GM18502 (cell line): ENCODE measurements around the gene TAC3.
"Not testable (repeated sequence)": the region's sequence is repeated elsewhere in the genome, so short reads cannot be mapped to it uniquely, and the experiment has no call there.

Source experiments
- ATAC-seq: cut with Tn5 transposase; IDR thresholded peaks from one replicate; pipeline ENCODE4 v1.9.1; 2021; ENCODE audit warnings: mild to moderate bottlenecking; ENCODE audit not compliant: unreplicated experiment, poor library complexity

The TAC3 gene

GRCh38 chr12:57039016-57039798 lies 22.9 kb upstream of the TAC3 start:
- ATAC-seq = no peak

- no peak for ATAC-seq
Observed at GRCh38 chr12:57037264-57037663, 20.9 kb upstream of the TAC3 start.

- ATAC-seq = no peak
Observed at GRCh38 chr12:57033431-57033830, 17.1 kb upstream of the TAC3 start.

GRCh38 chr12:57031789-57032188 lies 15.5 kb upstream of the TAC3 start:
- ATAC-seq = no peak

GRCh38 chr12:57031138-57031725 lies 14.9 kb upstream of the TAC3 start:
- no peak for ATAC-seq

GRCh38 chr12:57029457-57029856 lies 13.1 kb upstream of the TAC3 start:
- no peak for ATAC-seq

- no peak for ATAC-seq
Observed at GRCh38 chr12:57027805-57028153, 11.4 kb upstream of the TAC3 start.

- ATAC-seq = no peak
Observed at GRCh38 chr12:57027011-57027804, 10.9 kb upstream of the TAC3 start.

GRCh38 chr12:57025196-57025595 lies 8.9 kb upstream of the TAC3 start:
- ATAC-seq = no peak

- not testable (repeated sequence) for ATAC-seq
Observed at GRCh38 chr12:57022324-57022723, 6.0 kb upstream of the TAC3 start.

- ATAC-seq = no peak
Observed at GRCh38 chr12:57019983-57020719, 3.8 kb upstream of the TAC3 start.

- no peak for ATAC-seq
Observed at GRCh38 chr12:57018906-57019305, 2.6 kb upstream of the TAC3 start.

- ATAC-seq = not testable (repeated sequence)
Observed at GRCh38 chr12:57018353-57018752, 2.0 kb upstream of the TAC3 start.

GRCh38 chr12:57012600-57013465 lies 3.5 kb downstream of the TAC3 start:
- ATAC-seq = peak; percentile 64

GRCh38 chr12:57011438-57012424 lies 4.6 kb downstream of the TAC3 start:
- no peak for ATAC-seq

- no peak for ATAC-seq
Observed at GRCh38 chr12:57010627-57011247, 5.6 kb downstream of the TAC3 start.

- ATAC-seq = no peak
Observed at GRCh38 chr12:57009949-57010626, 6.2 kb downstream of the TAC3 start.

- no peak for ATAC-seq
Observed at GRCh38 chr12:57008178-57008577, 8.2 kb downstream of the TAC3 start.
